ENCODE measurements around the gene AK5. TPM values are rescaled to one million over a fixed set of nuclear protein-coding genes. Genes with fewer than 3 reads are reported as not detected.
"Not testable (repeated sequence)": the region's sequence is repeated elsewhere in the genome, so short reads cannot be mapped to it uniquely, and the experiment has no call there.

The AK5 gene
- total and polyA plus RNA-seq, 4 donors, result 0.71 to 8.9 (median 2.1) TPM; not detected in 1

DNA sequence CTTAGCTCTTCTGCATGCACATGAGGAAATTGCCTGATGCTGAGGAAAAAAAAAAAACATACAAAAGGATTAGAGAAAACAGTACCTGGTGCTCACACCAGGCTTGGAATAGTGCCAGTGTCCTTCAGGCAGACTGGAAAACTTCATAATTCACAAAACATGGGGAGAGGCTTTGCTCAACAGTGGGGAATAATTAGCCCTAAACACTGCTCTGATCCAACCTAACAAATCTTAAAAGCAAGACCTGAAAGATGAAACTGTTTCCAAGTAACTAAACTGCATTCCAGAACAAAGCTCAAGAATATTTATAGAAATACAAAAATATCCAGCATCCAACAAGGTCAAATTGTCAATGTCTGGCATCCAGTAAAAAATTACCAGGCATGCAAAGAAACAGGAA lies 124.8 kb downstream of the AK5 start:
- H3K36me3 ChIP-seq (ENCODE audit: control insufficient read depth in 1 of 2, insufficient read depth in 2 of 2, low read length in 1 of 2), result no peaks in the 10 kb centered on the region
- intact Hi-C loops (cut with DNase I), result no loop called here
- no peaks in the 10 kb centered on the region for H3K9me3 ChIP-seq (ENCODE audit: control insufficient read depth, low read length)
- H3K4me1 ChIP-seq (ENCODE audit: control insufficient read depth in 1 of 2, insufficient read depth in 2 of 2, low read length in 2 of 2), result peaks cover 4 to 7% of the 10 kb centered on the region in 2 donors
- ATAC-seq (ENCODE audit: low FRiP score) (no peak), DNase-seq (no peak)
- H3K27ac ChIP-seq (ENCODE audit: low read depth in 1 of 2, low read length in 2 of 2), result peak overlapping the region in 1 of 2 donors; percentile 20
- H3K27me3 ChIP-seq (ENCODE audit: control insufficient read depth in 1 of 2, insufficient read depth in 2 of 2, low read length in 1 of 2), result no peaks in the 10 kb centered on the region
- no peak overlapping the region for H3K4me3 ChIP-seq (ENCODE audit: low read length in 2 of 2)

DNA sequence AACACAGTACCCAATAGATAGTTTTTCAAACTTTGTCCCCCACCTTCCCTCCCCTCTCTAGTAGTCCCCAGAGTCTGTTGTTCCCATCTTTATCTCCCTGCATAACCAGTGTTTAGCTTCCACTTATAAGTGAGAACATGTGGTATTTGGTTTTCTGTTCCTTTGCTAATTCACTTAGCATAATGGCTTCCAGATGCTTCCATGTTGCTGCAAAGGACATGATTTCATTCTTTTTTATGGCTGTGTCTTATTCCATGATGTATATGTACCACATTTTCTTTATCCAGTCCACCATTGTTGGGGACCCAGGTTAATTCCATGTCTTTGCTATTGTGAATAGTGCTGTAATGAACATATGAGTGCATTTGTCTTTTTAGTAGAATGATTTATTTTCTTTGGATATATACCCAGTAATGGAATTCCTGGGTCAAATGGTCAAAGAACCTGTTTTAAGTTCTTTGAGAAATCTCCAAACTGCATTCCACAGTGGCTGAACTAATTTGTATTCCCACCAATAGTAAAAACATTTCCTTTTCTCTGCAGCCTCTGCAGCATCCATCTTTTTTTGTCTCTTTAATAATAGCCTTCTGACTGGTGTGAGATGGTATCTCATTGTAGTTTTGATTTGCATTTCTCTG lies 126.0 kb downstream of the AK5 start:
- Histone ChIP-seq H3K36me3 (ENCODE audit: control insufficient read depth in 1 of 2, insufficient read depth in 2 of 2, low read length in 1 of 2) (no peaks in the 10 kb centered on the region), H3K4me3 (ENCODE audit: low read length in 2 of 2) (no peak overlapping the region), H3K9me3 (ENCODE audit: control insufficient read depth, low read length) (no peaks in the 10 kb centered on the region), H3K27me3 (ENCODE audit: control insufficient read depth in 1 of 2, insufficient read depth in 2 of 2, low read length in 1 of 2) (no peaks in the 10 kb centered on the region), H3K4me1 (ENCODE audit: control insufficient read depth in 1 of 2, insufficient read depth in 2 of 2, low read length in 2 of 2) (peaks cover 4 to 7% of the 10 kb centered on the region in 2 donors), H3K27ac (ENCODE audit: low read depth in 1 of 2, low read length in 2 of 2) (no peak overlapping the region)
- DNase-seq (no peak), ATAC-seq (ENCODE audit: low FRiP score) (no peak)
- intact Hi-C loops (cut with DNase I), result no loop called here

DNA sequence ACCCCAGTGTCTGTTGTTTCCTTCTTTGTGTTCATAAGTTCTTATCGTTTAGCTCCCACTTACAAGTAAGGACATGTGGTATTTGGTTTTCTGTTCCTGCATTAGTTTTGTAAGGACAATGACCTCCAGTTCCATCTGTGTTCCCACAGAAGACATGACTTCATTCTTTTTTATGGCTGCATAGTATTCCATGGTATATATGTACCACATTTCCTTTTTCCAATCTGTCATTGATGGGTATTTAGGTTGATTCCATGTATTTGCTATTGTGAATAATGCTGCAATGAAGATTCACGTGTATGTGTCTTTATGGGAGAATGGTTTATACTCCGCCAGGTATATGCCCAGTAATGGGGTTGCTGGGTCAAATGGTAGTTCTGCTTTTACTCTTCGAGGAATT lies 127.1 kb downstream of the AK5 start:
- intact Hi-C loops (cut with DNase I); H3K9me3 ChIP-seq (ENCODE audit: control insufficient read depth, low read length); H3K4me3 ChIP-seq (ENCODE audit: low read length in 2 of 2); H3K4me1 ChIP-seq (ENCODE audit: control insufficient read depth in 1 of 2, insufficient read depth in 2 of 2, low read length in 2 of 2); H3K36me3 ChIP-seq (ENCODE audit: control insufficient read depth in 1 of 2, insufficient read depth in 2 of 2, low read length in 1 of 2); DNase-seq; H3K27ac ChIP-seq (ENCODE audit: low read depth in 1 of 2, low read length in 2 of 2); H3K27me3 ChIP-seq (ENCODE audit: control insufficient read depth in 1 of 2, insufficient read depth in 2 of 2, low read length in 1 of 2); ATAC-seq (ENCODE audit: low FRiP score): not testable (repeated sequence)
- WGBS, 2 donors, result 86 to 90% methylated on average over 4 of the region's 4 CpGs

DNA sequence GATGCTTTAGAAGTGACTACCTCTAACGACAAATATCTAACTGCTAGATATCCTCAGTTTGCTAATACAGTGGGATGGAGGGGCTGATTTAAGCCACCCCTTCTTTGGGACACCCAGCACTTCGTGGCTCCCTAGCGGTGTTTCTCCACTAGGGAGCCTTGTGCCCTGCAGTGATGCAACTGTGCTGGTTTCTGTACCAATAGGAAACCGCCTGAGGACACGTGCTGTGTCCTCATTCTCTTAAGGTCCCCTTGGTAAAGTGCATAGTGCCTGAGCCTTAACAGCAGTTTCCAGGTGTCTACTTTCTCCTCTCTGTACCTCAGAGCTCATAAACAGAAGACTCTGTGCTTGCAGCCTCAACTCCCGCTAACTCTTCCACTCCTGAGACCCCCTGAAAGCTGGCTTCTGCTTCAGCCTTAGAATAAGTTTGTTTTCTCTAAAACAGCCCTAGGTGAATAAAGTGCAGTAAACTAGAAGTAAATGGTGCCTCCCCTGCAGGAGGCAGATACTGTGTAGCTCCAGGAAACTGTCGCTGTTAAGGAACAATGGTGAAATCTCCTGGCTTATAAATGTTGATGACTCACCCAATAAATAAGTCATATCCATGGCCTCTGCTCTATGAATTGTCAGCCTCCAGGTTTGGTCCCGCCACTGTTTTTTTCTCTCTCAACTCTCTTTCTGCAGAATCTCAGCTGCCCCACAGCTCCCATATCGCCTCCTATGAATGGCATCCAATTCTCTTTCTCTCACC lies 130.4 kb downstream of the AK5 start:
- Histone ChIP-seq H3K27ac (ENCODE audit: low read depth in 1 of 2, low read length in 2 of 2) (no peak overlapping the region), H3K9me3 (ENCODE audit: control insufficient read depth, low read length) (no peaks in the 10 kb centered on the region), H3K4me3 (ENCODE audit: low read length in 2 of 2) (no peak overlapping the region), H3K4me1 (ENCODE audit: control insufficient read depth in 1 of 2, insufficient read depth in 2 of 2, low read length in 2 of 2) (no peaks in the 10 kb centered on the region), H3K36me3 (ENCODE audit: control insufficient read depth in 1 of 2, insufficient read depth in 2 of 2, low read length in 1 of 2) (no peaks in the 10 kb centered on the region), H3K27me3 (ENCODE audit: control insufficient read depth in 1 of 2, insufficient read depth in 2 of 2, low read length in 1 of 2) (no peaks in the 10 kb centered on the region)
- intact Hi-C loops (cut with DNase I), result no loop called here
- no peak for ATAC-seq (ENCODE audit: low FRiP score)
- WGBS, 2 donors, result 89 to 93% methylated on average over 9 of the region's 9 CpGs
- no peak for DNase-seq

DNA sequence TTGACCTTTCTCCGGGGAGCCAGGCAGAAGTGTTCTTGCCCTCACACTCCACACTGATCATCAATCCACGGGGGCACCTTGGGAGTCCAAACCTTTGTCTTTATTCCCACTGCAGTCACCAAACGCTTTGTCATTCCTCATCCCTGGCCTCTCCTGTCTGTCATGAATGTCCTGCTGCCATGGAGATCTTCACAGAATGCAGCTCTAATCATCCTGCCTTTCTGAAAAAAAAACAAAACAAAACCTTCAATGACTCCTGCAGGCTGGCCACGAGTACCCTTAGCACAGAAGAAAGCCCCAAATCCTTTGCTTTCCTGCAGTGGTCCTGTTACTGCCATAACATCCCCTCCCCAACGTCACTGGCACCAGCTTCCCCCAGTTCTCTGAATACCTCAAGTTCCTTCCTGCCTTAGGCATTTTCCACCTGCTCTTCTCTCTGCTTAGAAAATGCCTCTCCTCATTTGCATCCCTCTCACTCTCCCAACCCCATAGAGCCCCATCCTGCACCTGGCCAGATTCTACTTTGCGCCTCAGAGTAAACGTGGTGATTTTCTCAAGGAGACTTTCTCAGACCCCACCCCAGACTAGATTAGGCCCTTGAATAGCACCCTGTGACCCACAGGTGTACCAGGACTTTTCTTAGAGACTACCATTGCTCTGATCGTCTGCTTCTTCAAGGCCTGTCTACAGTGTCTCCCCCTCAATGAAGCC lies 131.2 kb downstream of the AK5 start:
- no peak for ATAC-seq (ENCODE audit: low FRiP score)
- intact Hi-C loops (cut with DNase I), result no loop called here
- WGBS, 2 donors, result 59 to 69% methylated on average over 8 of the region's 8 CpGs

DNA sequence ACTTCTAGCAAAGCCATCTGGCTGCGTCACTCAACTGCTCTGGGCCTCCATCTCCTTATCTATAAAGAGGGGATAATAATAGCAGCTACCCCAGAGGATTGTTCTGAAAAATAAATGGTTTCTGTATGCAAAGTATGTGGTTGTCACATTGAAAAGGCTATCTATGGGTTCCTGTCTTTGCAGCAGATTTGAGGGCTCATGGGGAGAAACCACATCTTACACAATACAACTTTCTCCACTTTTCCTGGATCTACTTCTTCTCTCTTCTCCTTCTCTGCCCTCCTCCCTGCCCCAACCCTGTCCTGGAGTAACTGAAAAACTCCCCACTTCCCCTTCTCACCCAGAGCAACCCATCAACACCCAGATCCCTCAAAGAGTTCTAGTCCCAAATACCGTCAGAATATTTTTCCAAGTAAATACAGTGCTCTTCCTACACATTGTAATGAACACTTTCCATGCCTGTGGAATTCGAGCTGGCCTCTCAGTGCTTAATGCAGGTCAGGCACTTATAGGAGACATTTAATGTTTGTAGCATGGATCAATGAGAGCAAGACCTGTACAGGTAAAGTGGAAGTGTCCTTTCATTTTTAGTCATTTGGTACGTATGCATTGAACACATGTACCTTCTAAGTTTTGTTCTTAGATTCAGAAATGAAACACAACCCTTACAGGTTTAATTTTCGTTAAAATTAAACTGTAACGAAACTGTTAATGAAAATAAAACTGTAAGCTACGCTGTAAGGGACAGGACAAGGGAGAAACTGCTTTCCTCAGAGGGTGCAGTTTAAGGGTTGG lies 131.9 kb downstream of the AK5 start:
- intact Hi-C loops (cut with DNase I), result no loop called here

More for the DNA sequence above, 131.2 kb downstream of the AK5 start:
- H3K9me3 ChIP-seq (ENCODE audit: control insufficient read depth, low read length), result no peaks in the 10 kb centered on the region
- no peak overlapping the region for H3K27ac ChIP-seq (ENCODE audit: low read depth in 1 of 2, low read length in 2 of 2)
- no peaks in the 10 kb centered on the region for H3K36me3 ChIP-seq (ENCODE audit: control insufficient read depth in 1 of 2, insufficient read depth in 2 of 2, low read length in 1 of 2)
- DNase-seq, result no peak
- no peaks in the 10 kb centered on the region for H3K27me3 ChIP-seq (ENCODE audit: control insufficient read depth in 1 of 2, insufficient read depth in 2 of 2, low read length in 1 of 2)
- H3K4me1 ChIP-seq (ENCODE audit: control insufficient read depth in 1 of 2, insufficient read depth in 2 of 2, low read length in 2 of 2), result no peaks in the 10 kb centered on the region
- H3K4me3 ChIP-seq (ENCODE audit: low read length in 2 of 2), result no peak overlapping the region

DNA sequence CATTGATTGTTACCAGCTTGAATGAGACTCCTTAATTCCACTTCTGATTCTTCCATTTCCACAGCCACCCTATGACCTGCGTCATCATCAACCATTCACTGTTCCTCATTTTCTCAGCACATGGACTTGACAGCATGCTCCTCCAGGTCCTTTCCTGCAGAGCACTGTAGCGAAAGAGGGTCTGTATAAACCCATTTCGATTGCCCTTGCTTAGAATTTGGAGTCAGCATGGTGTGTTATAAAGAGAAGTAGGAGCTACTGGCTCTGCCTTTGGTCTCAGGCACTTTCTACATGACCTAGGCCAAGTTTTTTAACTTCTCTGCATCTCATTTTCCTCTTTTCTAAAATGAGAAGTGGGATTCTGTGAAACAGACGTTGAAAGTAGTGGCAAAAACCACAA lies 133.8 kb downstream of the AK5 start:
- no peak for DNase-seq
- intact Hi-C loops (cut with DNase I), result no loop called here
- no peak for ATAC-seq (ENCODE audit: low FRiP score)
- Histone ChIP-seq H3K27me3 (ENCODE audit: control insufficient read depth in 1 of 2, insufficient read depth in 2 of 2, low read length in 1 of 2) (no peaks in the 10 kb centered on the region), H3K4me1 (ENCODE audit: control insufficient read depth in 1 of 2, insufficient read depth in 2 of 2, low read length in 2 of 2) (no peaks in the 10 kb centered on the region), H3K4me3 (ENCODE audit: low read length in 2 of 2) (no peak overlapping the region), H3K36me3 (ENCODE audit: control insufficient read depth in 1 of 2, insufficient read depth in 2 of 2, low read length in 1 of 2) (no peaks in the 10 kb centered on the region), H3K27ac (ENCODE audit: low read depth in 1 of 2, low read length in 2 of 2) (no peak overlapping the region), H3K9me3 (ENCODE audit: control insufficient read depth, low read length) (no peaks in the 10 kb centered on the region)
- WGBS, 2 donors, result 81 to 83% methylated on average over 4 of the region's 4 CpGs

More for the DNA sequence above, 131.9 kb downstream of the AK5 start:
- no peaks in the 10 kb centered on the region for H3K4me1 ChIP-seq (ENCODE audit: control insufficient read depth in 1 of 2, insufficient read depth in 2 of 2, low read length in 2 of 2)
- WGBS, 2 donors, result 76 to 80% methylated on average over 7 of the region's 7 CpGs
- no peaks in the 10 kb centered on the region for H3K36me3 ChIP-seq (ENCODE audit: control insufficient read depth in 1 of 2, insufficient read depth in 2 of 2, low read length in 1 of 2)
- no peak overlapping the region for H3K27ac ChIP-seq (ENCODE audit: low read depth in 1 of 2, low read length in 2 of 2)
- no peaks in the 10 kb centered on the region for H3K27me3 ChIP-seq (ENCODE audit: control insufficient read depth in 1 of 2, insufficient read depth in 2 of 2, low read length in 1 of 2)
- DNase-seq (no peak), ATAC-seq (ENCODE audit: low FRiP score) (no peak)
- no peak overlapping the region for H3K4me3 ChIP-seq (ENCODE audit: low read length in 2 of 2)
- no peaks in the 10 kb centered on the region for H3K9me3 ChIP-seq (ENCODE audit: control insufficient read depth, low read length)

DNA sequence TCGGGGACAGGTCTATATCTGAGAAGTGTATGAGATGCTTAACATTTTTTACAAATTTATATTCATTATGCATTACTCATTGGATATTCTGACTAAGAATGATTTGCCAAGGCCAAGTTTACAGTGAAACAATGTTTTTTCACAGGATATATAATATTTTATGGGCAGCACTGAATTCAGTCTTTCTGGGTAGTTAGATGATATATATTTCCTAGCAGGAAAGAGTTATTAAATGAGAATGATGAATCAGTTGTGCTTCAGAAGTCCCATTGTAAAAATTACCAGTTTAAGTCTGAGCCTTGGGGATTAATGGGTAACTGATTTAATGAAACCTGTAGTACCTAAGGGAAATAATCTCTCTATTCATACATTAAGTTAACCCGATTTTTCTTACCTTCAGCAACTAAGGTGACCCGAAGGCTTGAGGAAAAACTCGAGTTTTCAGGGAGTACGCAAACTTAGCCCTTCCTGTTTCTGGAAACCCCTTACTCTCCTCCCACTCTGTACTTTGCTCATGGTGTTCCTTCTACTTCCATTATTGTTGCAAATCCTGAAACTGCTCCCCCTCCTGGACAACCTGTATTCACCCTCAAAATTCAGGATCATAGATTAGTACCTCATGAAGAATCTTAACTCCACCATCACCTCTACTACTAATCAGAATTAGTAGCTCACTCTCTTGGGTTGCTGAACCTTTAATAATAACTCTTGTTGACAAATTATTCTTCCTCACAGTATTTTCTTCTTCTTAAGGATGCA lies 135.1 kb downstream of the AK5 start:
- no peak for ATAC-seq (ENCODE audit: low FRiP score)
- intact Hi-C loops (cut with DNase I), result no loop called here

More for the DNA sequence above, 135.1 kb downstream of the AK5 start:
- DNase-seq, result no peak
- no peak overlapping the region for H3K27ac ChIP-seq (ENCODE audit: low read depth in 1 of 2, low read length in 2 of 2)
- no peaks in the 10 kb centered on the region for H3K27me3 ChIP-seq (ENCODE audit: control insufficient read depth in 1 of 2, insufficient read depth in 2 of 2, low read length in 1 of 2)
- no peak overlapping the region for H3K4me3 ChIP-seq (ENCODE audit: low read length in 2 of 2)
- no peaks in the 10 kb centered on the region for H3K36me3 ChIP-seq (ENCODE audit: control insufficient read depth in 1 of 2, insufficient read depth in 2 of 2, low read length in 1 of 2)
- H3K4me1 ChIP-seq (ENCODE audit: control insufficient read depth in 1 of 2, insufficient read depth in 2 of 2, low read length in 2 of 2), result peaks cover 4% of the 10 kb centered on the region in 2 donors
- 86 to 90% methylated on average over 5 of the region's 5 CpGs for WGBS, 2 donors
- H3K9me3 ChIP-seq (ENCODE audit: control insufficient read depth, low read length), result no peaks in the 10 kb centered on the region
